ENCODE data around the gene RAB9A.

DNA sequence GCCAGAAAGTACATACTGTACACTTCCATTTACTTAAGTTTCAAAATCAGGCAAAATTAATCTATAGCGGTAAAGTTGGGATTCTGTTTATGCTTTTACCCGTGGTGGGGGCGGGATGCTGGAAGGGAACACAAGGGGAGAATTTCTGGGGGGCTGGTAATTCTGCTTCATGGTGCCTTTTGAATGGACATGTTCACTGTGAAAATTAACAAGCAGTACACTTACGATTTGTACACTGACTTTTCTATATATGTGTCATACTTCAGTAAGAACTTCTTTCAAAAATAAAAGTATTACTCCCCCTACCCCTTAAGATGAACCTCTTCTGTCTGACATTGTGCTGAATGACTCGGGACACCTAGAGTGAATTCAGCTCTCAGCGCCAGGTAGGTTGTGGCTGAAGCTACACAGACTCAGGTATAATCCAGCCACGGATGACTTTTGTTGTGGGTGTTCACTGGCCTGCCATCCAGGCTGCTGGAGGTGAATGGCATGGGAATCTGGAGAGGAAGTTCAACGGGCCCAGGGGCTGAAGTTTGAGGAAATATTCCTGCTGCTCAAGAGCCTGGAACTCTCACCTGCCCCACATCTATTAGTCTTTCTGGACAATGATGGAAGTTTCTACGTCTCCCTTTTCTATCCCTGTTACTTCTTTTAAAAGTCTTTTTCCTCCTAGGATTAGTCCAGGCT lies 43.3 kb upstream of the RAB9A start:
- TF ChIP-seq EP300 (IDR thresholded peaks at IDR 0.05): no peak
- no peak for TF ChIP-seq POLR2A (IDR thresholded peaks at IDR 0.05; ENCODE audit: low read depth)
